ENCODE results near the gene OR52W1.

The OR52W1 gene

DNA sequence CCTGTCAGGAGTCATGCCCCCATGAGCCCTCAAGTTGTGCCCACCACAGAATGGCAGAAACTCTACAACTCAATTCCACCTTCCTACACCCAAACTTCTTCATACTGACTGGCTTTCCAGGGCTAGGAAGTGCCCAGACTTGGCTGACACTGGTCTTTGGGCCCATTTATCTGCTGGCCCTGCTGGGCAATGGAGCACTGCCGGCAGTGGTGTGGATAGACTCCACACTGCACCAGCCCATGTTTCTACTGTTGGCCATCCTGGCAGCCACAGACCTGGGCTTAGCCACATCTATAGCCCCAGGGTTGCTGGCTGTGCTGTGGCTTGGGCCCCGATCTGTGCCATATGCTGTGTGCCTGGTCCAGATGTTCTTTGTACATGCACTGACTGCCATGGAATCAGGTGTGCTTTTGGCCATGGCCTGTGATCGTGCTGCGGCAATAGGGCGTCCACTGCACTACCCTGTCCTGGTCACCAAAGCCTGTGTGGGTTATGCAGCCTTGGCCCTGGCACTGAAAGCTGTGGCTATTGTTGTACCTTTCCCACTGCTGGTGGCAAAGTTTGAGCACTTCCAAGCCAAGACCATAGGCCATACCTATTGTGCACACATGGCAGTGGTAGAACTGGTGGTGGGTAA lies at the start of gene OR52W1:
OR52W1 (plus strand) TSS at position 51 of the 637 bp plus-strand sequence; CDS start at position 51, 0 bp downstream.
- DNase-seq = no peak

GRCh38 chr11:6151117-6151516 lies 47.9 kb upstream of the OR52W1 start:
- DNase-seq = no peak

- no peak for DNase-seq
Measured at GRCh38 chr11:6152126-6152525, 46.9 kb upstream of the OR52W1 start.

GRCh38 chr11:6156628-6157359 lies 42.2 kb upstream of the OR52W1 start:
- no peak for DNase-seq

DNA sequence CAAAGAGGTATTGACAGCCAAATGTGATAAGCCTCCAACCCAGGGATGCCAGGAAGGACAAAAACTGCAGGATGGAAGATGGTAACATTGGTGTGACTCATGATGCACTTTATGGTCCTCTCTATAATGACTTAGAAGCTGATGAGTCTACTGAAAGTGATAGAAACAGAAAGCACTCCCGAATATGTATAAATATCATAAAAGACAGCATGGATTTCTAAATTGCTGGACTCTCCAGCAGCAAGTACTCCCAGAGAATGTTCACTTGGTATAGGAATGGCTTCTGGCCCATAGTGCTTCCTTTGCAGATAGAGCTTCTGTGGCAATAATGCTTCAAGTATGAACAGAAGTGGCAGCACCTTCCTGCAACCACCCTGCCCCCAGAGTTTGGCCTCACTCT lies 28.8 kb upstream of the OR52W1 start, which contains the start of gene OR52B2:
OR52B2 (minus strand) TSS at position 101 of the 400 bp plus-strand sequence; CDS start at position 101, 0 bp downstream.
- no peak for DNase-seq

DNA sequence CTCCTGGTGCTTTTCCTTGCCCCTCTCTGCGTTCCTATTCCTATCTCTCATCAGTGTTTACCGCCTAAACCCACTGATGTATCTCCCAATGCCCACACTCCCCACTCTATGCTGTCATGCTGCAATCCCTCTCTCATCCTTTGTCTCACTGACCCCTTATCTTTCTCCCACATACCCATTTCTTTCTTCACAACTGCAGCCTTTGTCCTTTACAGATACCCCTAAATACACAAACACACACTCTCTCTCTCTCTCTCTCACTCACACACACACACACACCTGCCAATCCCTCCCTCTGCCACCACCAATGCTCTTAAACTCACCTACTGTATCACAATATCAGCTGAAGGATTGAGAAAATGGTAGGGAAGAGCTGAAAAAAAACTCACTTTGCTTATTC lies 23.6 kb upstream of the OR52W1 start:
- no peak for DNase-seq

DNA sequence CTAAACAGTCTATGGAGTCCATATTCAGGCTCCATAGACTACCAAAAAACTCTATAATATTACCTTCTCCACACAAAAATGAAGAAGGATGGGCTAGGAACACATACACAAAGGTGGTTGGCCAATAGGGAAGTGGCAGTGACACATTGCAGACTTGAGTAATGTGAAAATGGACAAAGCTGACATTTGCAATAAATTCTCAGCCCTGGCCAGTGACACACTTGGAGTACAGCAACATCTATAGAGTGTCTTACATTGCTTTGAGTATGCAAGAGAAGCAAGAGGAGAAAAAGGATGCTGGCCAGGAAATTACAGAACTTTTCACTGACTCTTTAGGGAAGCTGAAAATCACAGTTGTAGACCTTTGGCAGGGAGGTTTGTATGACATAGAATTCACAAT lies 7.3 kb upstream of the OR52W1 start:
- DNase-seq = no peak

- DNase-seq = no peak
Measured at GRCh38 chr11:6194065-6194581, 4.9 kb upstream of the OR52W1 start.

DNA sequence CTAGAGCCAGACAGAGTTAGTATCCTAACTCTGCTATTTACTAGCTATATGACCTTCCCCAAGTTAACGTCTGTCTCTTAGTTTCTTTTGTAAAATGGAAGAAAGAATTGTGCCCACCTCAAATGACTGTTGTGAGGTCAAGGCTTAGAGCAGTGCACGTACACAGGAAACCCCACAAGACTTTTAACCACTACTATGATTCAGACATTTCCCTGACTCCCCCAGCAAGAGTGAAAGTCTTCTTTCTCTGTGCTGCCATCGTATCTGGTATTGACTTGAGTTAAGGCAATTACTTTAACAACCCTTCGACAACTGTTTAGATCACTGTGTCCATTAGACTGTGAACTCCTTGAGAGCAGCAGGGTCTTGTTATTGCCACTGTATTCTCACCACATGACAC lies 2.6 kb upstream of the OR52W1 start:
- no peak for DNase-seq

DNA sequence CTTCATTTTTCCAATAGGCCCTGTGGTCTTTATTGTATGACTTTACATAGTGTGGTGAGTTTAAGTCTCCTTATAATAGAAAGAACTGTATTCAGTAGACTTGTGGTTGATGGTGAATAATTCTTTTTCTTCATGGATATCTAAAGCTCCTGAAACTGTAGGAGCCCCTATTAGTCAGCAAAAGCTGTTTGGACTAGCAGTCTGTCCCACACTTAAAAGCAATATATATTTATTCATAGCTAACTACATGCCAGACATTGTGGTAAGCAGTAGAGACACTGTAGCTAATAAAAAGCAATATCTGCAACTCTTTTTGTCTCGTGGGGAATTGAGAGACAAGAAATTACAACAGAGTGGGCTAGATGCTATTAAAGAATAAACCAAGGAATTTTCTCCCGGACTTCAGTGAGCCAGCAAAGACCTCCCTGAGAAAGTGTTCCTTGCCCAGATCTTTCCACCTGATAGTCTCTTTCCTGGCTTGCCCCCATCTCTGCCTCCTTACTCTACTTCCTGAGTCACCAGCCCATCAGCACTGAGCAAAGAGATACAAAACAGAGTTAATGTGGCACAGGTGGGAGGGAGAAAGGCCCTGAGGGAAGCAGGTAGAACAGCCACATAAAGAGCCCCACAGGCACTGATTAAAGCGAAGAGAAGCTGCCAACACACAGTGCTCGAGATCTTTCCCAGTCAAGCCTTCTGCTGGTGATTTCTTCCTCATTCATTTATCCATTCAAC lies 1.4 kb upstream of the OR52W1 start:
- no peak for DNase-seq

DNA sequence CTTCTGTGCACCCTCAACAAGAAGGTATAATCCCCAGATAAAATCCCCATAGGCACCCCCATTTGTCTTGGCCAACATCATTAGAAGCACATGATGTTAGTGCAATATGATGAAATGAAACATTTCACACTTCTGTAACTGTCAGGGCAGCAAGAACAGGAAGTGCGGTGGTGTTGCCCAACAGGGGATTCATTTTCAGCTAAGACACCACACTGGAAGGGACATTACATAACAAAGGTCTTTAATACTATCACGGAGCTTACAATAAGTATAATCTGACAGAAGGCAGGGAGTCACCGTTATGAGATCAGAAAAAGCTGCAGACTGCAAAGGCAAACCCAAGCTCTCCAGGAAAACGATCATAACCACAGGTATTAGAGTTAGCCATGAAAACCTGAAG lies 2.0 kb downstream of the OR52W1 start:
- DNase-seq = no peak

DNA sequence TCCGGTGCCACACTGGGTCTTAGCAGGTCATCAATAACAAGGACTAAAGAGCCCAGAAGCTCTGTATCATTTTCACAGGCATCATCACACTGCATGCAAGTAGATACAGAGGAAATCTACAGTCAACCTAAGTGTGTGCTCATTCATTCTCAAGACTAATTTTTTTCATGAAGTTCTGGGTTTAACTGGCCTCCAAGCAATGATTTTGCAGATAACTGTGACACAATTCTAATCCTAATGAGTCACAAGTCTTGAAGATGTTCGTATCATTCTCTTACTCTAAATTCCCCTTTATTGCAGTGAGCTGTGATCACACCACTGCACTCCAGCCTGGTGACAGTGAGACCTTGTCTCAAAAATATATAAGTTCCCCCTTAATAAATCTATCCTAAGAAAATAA lies 2.5 kb downstream of the OR52W1 start:
- no peak for DNase-seq

DNA sequence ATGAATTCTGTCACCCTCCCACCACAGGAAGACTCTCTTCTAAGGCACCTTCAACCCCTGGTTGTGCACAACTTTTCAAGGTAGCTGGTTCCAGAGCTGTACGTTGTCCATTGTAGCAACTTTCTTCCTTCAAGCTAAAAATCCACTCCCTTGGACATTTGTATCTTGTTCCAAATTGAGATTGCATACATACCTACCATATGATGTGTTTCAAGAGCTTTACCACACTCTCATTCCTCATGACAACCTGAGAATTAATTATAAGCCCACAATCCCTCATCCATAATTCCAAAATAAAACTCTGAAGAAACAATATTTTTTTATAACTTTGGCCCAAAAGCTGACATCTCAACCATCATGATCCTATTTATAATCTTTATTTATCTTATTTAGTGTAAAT lies 3.0 kb downstream of the OR52W1 start:
- no peak for DNase-seq

DNA sequence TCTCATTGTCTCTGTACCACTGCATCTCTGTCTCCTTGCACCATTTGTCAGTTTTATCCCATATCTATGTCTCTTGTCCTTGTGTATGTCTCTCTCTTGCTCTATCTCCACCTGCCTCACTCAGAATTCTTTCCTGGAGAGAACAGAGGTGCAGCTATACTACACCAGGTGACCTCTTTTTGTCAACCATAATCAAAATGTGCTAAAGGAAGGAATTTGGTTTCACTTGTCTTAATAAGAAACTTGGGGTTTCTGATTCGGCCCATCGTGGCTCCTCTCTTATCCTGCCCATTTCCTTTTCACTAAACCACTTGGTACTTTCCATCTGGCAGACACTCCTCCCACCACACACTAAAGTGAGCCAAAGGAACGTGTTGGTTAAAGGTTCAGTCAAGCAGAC lies 4.3 kb downstream of the OR52W1 start:
- DNase-seq = no peak

GRCh38 chr11:6204706-6205105 lies 5.7 kb downstream of the OR52W1 start:
- no peak for DNase-seq

- DNase-seq = no peak
Measured at GRCh38 chr11:6205366-6205765, 6.3 kb downstream of the OR52W1 start, which contains the start of gene C11orf42. Gene C11orf42 (plus strand): TSS chr11:6205557. CDS start chr11:6205616, 59 bp downstream.

GRCh38 chr11:6206456-6207180 lies 7.6 kb downstream of the OR52W1 start:
- DNase-seq = no peak

DNA sequence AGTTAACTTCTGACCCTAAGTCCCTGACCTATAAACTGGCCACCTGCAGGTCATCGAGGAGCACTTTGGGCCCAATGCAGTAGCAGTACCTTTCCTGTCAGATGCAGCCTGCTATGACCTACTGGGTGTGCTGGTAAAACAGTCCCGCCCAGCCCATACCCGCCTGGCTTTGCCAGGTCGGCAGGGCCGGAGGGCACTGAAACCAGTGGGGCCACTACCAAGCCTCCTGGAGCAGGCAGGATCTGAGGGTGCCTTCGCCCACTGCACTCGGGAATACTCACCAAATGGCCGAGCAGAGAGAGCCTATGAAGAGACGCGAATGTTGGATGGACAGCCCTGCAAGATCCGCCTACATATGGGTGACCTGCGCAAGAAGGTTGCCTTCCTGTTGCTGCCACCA lies 10.8 kb downstream of the OR52W1 start:
- DNase-seq = no peak

GRCh38 chr11:6210274-6210955 lies 11.4 kb downstream of the OR52W1 start:
- no peak for DNase-seq

DNA sequence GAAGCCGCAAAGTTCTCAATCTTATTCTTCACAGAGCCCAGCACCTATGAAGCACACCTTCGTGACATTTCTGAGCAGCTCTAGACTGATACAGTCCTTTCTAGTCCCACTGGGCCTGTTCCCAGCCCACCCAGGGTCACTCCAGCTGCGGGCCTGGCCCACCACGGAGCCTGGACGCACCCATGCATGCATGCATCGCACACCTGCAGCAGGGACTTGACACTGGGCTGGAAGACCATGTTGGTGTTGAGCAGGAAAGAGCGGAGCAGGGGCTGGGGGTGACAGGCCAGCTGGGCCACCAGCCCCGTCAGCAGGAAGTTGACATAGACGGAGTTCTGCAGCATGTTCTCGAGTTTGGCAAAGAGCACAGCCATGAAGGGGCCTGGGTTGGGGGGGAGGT lies 15.5 kb downstream of the OR52W1 start:
- no peak for DNase-seq

DNA sequence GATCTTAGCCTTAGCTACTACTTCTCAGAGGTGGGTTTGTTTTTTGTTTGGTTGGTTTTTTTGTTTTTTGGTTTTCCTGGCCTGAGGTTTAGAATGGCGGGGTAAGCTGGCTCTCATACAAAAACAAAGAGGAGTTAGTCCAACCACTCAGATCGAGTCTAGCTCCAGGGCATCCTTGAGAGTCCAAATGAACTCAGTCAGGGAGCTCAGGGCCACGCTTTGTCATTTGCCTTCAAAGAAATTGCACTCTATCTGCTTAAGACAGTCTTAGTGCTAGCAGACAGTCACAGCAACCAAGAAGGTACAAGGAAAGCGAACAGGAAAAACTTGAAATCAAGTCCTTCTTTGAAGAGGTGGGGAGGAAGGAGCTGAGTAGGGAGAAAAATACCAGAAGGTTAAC lies 17.5 kb downstream of the OR52W1 start:
- DNase-seq = no peak

- no peak for DNase-seq
Measured at GRCh38 chr11:6217722-6218121, 18.7 kb downstream of the OR52W1 start.

Measured in CD4-positive, alpha-beta T cell treated with Interleukin-17A for 4 hours (primary cell).